Lower lobe of right lung (tissue), 2 donors: ENCODE results near the gene STAG3. TPM values are rescaled to one million over a fixed set of nuclear protein-coding genes. Genes with fewer than 3 reads are reported as not detected.

Experiments
- ATAC-seq, 2 donors: fragments of 200-7000 bp; cut with Tn5 transposase; one replicate each; pipeline ENCODE4 v1.9.1; 2020 to 2022; ENCODE audit warnings: mild to moderate bottlenecking in 2 of 2, moderate library complexity in 2 of 2
- DNase-seq: peaks from one replicate; pipeline ENCODE4 v3.0.0-alpha.2; 2020
- H3K27ac ChIP-seq: fragments of 200-600 bp; one replicate; pipeline ENCODE4 v1.8.0; 2022
- H3K27me3 ChIP-seq: fragments of 200-600 bp; one replicate; pipeline ENCODE4 v1.8.0; 2022; ENCODE audit warnings: low read depth
- H3K36me3 ChIP-seq: fragments of 200-600 bp; one replicate; pipeline ENCODE4 v1.8.0; 2022; ENCODE audit warnings: mild to moderate bottlenecking
- H3K4me1 ChIP-seq: fragments of 200-600 bp; one replicate; pipeline ENCODE4 v1.8.0; 2022
- H3K4me3 ChIP-seq: fragments of 200-600 bp; one replicate; pipeline ENCODE4 v1.8.0; 2022; ENCODE audit warnings: mild to moderate bottlenecking
- H3K9me3 ChIP-seq: fragments of 200-600 bp; one replicate; pipeline ENCODE4 v1.8.0; 2022
- intact Hi-C: fragments of 100-400 bp; cut with DNase I; formaldehyde crosslinking; loops from one replicate; pipeline ENCODE4 v1.11.0; 2022
- total RNA-seq: library from RNA; stranded (reverse); fragmentation: NEBNext Ultra II Directional; extraction: Animal tissue kit (Norgen Biotek cat#: 25700); gene quantifications from one replicate; pipeline ENCODE4 v1.2.1, GENCODE V29; 2021
- TF ChIP-seq, protein P1 (sequence below): fragments of 200-600 bp; IDR thresholded peaks from one replicate; pipeline ENCODE4 v1.8.0; 2022; ENCODE audit warnings: antibody characterized with exemption, mild to moderate bottlenecking
- donor health status: DM: no; HTN: yes; CAD: no; lungs with severe emphysema.

STAG3 gene
- total RNA-seq, 1 donor from 2014 or later, result 4.1 TPM

DNA sequence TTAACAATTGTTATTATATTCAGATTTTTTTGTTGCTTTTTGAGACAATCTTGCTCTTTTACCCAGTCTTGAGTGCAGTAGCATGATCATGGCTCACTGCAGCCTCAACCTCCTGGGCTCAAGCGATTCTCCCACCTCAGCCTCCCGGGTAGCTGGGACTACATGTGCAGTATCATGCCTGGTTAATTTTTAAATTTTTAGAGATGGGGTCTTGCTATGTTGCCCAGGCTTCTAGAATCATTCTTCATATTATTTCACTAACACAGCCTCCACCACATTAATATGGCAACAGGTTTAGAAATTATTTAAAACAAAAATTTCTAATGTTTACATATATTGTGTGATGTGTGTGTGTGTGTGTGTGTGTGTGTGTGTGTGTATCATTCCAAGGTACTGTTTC, 30.4 kb upstream of the STAG3 start:
- Histone ChIP-seq H3K27ac (no peak overlapping the region), H3K27me3 (no peaks in the 10 kb centered on the region), H3K4me3 (no peak overlapping the region), H3K36me3 (no peaks in the 10 kb centered on the region), H3K9me3 (no peaks in the 10 kb centered on the region), H3K4me1 (peaks cover 26% of the 10 kb centered on the region)
- ATAC-seq (no peak), DNase-seq (no peak)
- intact Hi-C loops, result no loop called here
- TF ChIP-seq, protein P1, sequence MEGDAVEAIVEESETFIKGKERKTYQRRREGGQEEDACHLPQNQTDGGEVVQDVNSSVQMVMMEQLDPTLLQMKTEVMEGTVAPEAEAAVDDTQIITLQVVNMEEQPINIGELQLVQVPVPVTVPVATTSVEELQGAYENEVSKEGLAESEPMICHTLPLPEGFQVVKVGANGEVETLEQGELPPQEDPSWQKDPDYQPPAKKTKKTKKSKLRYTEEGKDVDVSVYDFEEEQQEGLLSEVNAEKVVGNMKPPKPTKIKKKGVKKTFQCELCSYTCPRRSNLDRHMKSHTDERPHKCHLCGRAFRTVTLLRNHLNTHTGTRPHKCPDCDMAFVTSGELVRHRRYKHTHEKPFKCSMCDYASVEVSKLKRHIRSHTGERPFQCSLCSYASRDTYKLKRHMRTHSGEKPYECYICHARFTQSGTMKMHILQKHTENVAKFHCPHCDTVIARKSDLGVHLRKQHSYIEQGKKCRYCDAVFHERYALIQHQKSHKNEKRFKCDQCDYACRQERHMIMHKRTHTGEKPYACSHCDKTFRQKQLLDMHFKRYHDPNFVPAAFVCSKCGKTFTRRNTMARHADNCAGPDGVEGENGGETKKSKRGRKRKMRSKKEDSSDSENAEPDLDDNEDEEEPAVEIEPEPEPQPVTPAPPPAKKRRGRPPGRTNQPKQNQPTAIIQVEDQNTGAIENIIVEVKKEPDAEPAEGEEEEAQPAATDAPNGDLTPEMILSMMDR, result no peak

DNA sequence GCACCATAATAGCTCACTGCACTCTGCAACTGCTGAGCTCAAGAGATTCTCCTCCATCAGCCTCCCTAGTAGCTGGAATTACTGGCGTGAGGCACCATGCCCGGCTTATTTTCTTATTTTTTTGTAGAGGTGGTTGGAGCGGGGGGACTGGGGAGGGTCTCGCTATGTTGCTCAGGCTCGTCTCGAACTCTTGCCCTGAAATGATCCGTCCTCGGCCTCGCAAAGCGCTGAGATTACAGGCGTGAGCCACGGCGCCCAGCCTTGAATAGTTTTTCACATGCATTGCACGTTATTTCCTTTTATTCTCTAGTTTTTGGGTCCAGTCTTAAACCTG, 29.5 kb upstream of the STAG3 start:
- TF ChIP-seq, protein P1, result no peak
- no peaks in the 10 kb centered on the region for H3K9me3 ChIP-seq
- intact Hi-C loops, result no loop called here
- no peak for DNase-seq
- H3K27me3 ChIP-seq, result no peaks in the 10 kb centered on the region
- peak overlapping the region; percentile 86 for H3K27ac ChIP-seq
- no peak for ATAC-seq
- H3K4me1 ChIP-seq, result peaks cover 35% of the 10 kb centered on the region
- H3K36me3 ChIP-seq, result peaks cover 4% of the 10 kb centered on the region
- H3K4me3 ChIP-seq, result peak overlapping the region; percentile 79

DNA sequence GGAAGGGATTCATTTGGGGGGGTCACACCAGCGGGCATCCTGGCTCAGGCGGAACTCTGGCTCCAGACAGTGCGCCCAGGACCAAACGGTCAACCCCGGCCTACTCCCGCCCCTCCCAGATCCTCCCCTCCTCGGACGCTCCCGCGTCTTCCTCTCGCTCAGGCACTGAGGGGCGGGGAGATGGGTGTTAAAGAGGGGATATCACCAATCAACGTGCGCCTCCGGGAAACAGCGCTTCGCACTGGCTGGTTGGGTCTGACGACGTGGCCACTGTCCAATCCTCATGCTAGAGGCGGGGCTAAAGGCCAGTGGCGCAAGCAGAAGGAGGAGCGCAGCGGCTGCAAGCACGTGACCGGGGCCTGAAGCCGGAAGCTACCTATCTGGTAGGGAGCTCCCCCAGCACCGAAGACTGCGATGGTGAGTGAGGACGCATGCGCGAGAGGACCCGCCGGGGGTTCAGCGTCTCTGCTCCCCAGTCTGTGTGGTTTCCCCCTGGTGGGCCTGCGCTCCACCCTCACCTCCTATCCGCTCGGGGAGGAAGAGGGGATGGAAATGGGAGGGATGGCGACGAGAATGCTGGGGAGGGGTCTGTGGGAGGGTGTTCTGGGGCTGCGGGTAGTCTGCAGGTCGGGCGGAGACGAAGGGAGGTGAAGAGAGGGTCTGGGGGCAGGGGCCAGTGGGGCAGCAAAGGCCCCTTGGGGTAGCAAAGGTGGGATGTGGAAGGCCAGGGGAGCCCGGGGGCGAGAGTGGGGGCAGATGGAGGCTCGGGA, 29.0 kb upstream of the STAG3 start, which contains the start of gene LAMTOR4:
Gene LAMTOR4, plus strand, starts transcription at position 360 of the 770 bp plus-strand sequence. Its CDS starts 55 bp downstream, at position 415.
- no peaks in the 10 kb centered on the region for H3K27me3 ChIP-seq
- peaks cover 10% of the 10 kb centered on the region for H3K36me3 ChIP-seq
- ATAC-seq (peak; percentile 99 to 100), DNase-seq (peak; percentile 99)
- H3K27ac ChIP-seq, result peak within 1 kb of the TSS; percentile 86
- TF ChIP-seq, protein P1, result no peak
- peaks cover 40% of the 10 kb centered on the region for H3K4me1 ChIP-seq
- H3K4me3 ChIP-seq, result peak within 1 kb of the TSS; percentile 79
- H3K9me3 ChIP-seq, result no peaks in the 10 kb centered on the region
- intact Hi-C loops, result no loop called here

DNA sequence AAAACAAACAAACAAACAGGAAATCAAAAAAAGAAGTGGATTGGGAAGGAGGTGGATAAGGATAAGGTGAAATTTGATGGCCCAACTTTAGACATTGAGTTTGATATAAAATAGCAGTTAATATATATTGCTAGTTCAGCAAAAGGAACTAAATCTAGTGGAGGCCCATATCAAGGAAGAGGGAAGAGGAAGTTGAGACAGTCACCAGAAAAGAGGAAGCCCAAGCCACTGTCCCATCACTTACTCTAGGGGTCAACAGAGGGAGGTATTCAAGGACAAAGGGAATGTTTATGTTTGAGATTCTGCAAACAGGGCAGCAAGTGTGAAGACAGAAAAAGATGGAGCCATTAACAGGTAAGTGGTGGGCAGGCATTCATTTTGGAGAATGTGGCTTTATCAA, 25.3 kb upstream of the STAG3 start:
- H3K27me3 ChIP-seq, result no peaks in the 10 kb centered on the region
- H3K4me3 ChIP-seq, result no peak overlapping the region
- ATAC-seq (no peak), DNase-seq (no peak)
- TF ChIP-seq, protein P1, result no peak
- H3K4me1 ChIP-seq, result peaks cover 62% of the 10 kb centered on the region
- H3K36me3 ChIP-seq, result peaks cover 45% of the 10 kb centered on the region
- intact Hi-C loops, result no loop called here
- no peaks in the 10 kb centered on the region for H3K9me3 ChIP-seq
- peak overlapping the region; percentile 18 for H3K27ac ChIP-seq

DNA sequence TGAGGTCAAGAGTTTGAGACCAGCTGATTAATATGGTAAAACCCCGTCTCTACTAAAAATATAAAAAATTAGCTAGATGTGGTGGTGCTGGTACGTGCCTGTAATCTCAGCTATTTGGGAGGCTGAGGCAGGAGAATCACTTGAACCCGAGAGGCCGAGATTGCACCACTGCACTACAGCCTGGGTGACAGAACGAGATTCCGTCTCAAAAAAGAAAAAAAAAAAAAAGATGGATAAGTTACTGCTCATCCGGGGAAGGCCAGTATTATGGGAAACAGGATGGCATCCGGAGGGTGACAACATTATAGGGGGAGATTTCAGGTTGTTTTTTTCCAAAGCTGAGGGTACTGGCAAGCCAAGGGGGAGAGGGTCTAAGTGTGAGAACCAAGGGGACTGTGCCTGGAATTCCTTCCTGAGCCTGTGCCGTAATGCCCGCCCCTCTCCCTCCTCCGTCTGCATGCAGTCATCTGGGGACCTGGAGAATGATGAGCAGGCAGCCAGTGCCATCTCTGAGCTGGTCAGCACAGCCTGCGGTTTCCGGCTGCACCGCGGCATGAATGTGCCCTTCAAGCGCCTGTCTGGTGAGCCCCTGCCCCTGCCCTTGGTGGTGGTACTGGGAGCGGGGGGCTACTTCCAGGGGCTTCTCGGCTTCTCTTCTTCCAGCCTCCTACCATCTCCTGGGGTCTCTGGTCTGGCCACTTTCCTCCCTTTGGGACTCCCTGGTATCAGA, 24.6 kb upstream of the STAG3 start:
- Histone ChIP-seq H3K4me1 (peaks cover 64% of the 10 kb centered on the region), H3K36me3 (peaks cover 45% of the 10 kb centered on the region), H3K4me3 (no peak overlapping the region), H3K27ac (no peak overlapping the region), H3K9me3 (no peaks in the 10 kb centered on the region), H3K27me3 (no peaks in the 10 kb centered on the region)
- TF ChIP-seq, protein P1, result no peak
- intact Hi-C loops, result no loop called here
- no peak for ATAC-seq
- no peak for DNase-seq
